Left renal pelvis (tissue), 4 donors: Measurements from ENCODE around the gene SMURF1. TPM values are rescaled to one million over a fixed set of nuclear protein-coding genes. Genes with fewer than 3 reads are reported as not detected.
"Not testable (repeated sequence)": the region's sequence is repeated elsewhere in the genome, so short reads cannot be mapped to it uniquely, and the experiment has no call there.

ENCODE experiments used
- DNase-seq, 4 donors: peaks; one replicate each; pipeline ENCODE4 v3.0.0-alpha.2; 2013; ENCODE audit warnings: low read depth in 4 of 4, low spot score in 3 of 4
- polyA plus RNA-seq, 4 donors: library from polyadenylated mRNA; unstranded; fragments of 120-200 nt; gene quantifications; one replicate each; pipeline ENCODE4 v1.2.1, GENCODE V29; 2013; ENCODE audit not compliant: insufficient read length in 4 of 4

Gene SMURF1
- polyA plus RNA-seq, 4 donors: 14.7 to 17.8 (median 16.7) TPM

DNA sequence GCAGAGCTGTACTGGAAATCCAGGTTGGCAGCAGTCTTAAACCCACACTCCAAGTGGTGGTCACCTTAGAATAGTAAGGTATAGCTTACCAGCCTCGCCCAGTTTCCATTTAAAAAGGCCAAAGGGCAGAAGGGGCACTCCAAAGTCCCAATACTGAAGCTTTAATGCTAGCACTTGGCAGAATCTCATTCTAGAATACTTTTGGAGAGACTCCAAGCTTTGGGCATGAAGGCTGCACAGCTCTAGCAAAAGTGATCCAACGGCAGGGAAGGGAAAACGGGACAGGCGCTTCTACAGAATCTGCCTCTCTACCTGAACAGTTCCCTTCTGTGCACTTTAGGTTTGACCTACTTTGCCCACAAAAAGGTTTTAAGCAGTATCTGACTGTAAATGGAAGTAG lies 19.7 kb downstream of the SMURF1 start:
- no peak for DNase-seq

- no peak for DNase-seq
Measured at GRCh38 chr7:99123571-99124033, 20.3 kb downstream of the SMURF1 start.

GRCh38 chr7:99122762-99123161 lies 21.1 kb downstream of the SMURF1 start:
- DNase-seq: no peak

GRCh38 chr7:99121496-99122021 lies 22.3 kb downstream of the SMURF1 start:
- DNase-seq: no peak

DNA sequence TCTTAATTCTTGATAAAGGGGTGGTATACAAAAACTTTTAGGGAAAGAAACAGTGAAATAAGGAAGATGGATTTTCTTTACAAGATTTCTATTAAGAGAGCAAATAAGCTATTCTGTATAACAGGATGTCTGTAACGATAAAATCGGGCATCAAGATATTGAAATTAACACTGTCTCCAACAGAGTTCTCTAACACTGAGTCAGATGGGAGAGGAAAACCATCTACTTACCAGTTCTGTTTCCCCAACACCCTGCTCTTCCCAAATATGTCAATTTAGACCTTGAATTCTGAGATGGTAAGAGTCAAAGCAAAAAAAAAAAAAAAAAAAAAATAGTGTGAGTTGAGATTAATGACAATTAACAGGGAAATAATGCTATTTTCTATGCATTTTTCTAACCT lies 23.0 kb downstream of the SMURF1 start:
- DNase-seq: no peak

DNA sequence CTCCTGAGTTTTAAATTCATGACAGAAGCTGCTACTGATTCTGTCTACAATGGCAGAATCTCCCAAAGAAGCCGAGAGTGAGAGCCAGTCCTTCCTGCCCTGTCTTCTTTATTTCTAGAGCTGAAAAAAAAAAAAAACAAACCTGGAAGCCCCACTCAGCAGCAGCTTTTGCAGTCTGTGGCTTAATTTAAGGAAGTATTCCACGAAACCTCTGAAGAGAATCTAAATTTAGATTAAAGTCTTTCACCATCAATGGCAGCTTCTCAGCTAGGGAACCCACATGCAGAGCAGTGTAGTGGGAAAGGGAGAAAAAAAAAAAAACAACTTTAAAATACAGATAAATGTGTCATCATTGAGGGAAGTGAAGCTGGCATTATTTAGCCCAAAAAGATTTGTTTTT lies 23.4 kb downstream of the SMURF1 start:
- no peak for DNase-seq

- no peak for DNase-seq
Measured at GRCh38 chr7:99118077-99118476, 25.8 kb downstream of the SMURF1 start.

GRCh38 chr7:99116144-99116543 lies 27.8 kb downstream of the SMURF1 start:
- DNase-seq: no peak

DNA sequence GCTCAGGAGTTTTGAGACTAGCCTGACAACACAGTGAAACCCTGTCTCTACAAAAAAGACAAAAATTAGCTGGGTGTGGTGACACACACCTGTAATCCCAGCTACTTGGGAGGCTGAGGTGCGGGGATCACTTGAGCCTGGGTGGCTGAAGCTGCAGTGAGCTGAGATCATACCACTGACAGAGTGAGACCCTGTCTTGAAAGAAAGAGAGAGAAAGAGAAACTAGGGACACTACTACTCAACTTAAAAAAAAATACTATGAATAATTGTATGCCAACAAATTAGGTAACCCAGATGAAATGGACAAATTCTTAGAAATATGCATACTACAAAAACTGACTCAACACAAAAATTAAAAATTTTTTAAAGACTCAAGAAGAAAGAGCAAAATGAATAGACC lies 28.5 kb downstream of the SMURF1 start:
- no peak for DNase-seq

- no peak for DNase-seq
Measured at GRCh38 chr7:99112979-99113378, 30.9 kb downstream of the SMURF1 start.

GRCh38 chr7:99112097-99112496 lies 31.8 kb downstream of the SMURF1 start:
- no peak for DNase-seq

- DNase-seq: no peak
Measured at GRCh38 chr7:99111591-99111990, 32.3 kb downstream of the SMURF1 start.

GRCh38 chr7:99109108-99110051 lies 34.5 kb downstream of the SMURF1 start:
- DNase-seq: no peak

DNA sequence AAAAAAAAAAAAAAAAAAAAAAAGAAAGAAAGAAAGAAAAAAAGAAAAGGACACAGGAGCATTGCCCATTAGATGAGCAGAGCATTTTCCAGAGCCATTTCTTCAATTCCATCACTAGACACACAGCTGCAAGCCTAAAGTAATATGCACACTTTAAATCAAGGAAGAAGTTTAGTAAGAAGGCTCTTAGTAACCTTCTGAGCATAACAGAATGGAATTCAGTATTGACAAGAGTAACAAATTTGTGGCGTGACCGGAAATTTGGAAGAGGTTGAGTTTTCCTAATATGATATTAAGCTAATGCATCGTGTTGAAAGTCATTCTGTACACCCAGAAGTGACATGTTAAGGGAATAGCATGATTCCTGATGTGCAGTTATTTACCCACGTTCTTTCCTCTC lies 35.3 kb downstream of the SMURF1 start:
- DNase-seq: no peak

GRCh38 chr7:99106821-99107241 lies 37.1 kb downstream of the SMURF1 start:
- DNase-seq: no peak

DNA sequence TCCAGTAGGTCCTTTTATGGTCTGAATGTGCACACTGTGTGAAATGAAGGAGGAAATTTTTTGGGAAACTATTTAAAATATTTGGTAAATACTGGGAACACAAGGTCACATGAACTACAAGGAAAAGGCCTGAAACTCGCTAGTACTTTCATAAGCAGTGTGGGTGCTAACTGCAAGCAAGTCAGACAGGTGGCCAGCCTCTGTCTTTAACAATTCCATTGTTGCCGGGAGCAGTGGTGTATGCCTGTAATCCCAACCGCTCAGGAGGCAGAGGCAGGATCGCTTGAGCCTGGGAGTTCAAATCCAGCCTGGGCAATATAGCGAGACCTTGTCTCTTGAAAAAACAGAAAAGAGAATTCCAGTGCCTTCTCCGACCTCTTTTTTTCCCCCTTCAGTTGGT lies 37.5 kb downstream of the SMURF1 start:
- DNase-seq: no peak

- no peak for DNase-seq
Measured at GRCh38 chr7:99105756-99106155, 38.2 kb downstream of the SMURF1 start.

GRCh38 chr7:99104631-99105030 lies 39.3 kb downstream of the SMURF1 start:
- no peak for DNase-seq

GRCh38 chr7:99103836-99104235 lies 40.1 kb downstream of the SMURF1 start:
- not testable (repeated sequence) for DNase-seq

- no peak for DNase-seq
Measured at GRCh38 chr7:99102809-99103690, 40.9 kb downstream of the SMURF1 start.

DNA sequence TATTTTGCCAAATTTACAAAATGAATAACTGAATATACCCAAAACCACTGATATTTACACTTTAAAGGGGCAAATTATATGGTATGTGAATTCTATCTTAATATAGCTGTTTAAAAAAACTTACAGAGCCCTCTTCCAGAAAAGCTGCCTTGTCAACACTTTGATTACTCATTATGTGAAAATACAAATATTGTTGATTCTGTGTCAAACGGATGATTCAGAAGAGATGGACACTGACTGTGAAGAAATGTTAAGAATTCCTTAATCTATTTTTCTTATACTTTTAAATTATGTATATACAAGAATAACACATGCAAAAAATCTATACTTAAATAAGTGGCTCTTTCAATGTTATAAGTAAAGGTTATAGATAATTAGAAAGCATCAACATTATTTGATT lies 41.5 kb downstream of the SMURF1 start:
- no peak for DNase-seq
